Measurements from ENCODE around the gene KLK14. TPM values are rescaled to one million over a fixed set of nuclear protein-coding genes. Genes with fewer than 3 reads are reported as not detected.

The KLK14 gene
- total RNA-seq, 1 experiment from 2014 or later: 0.76 TPM

DNA sequence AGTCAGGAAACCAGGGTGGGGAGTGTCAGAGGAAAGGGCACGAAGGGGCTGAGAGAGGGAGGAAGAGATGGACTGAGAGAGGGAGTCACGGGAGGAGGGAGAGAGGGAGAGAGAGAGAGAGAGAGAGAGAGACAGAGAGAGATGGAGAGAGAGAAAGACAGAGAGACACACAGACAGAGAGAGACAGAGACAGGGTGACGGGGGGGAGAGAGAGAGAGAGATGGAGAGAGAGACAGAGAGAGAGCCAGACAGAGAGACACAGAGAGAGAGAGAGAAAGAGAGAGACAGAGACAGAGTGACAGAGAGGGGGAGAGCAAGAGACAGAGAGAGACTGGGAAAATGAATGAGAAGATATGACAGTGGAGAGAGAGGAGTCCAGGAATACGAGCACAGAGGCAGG is 494 bp upstream of the KLK14 start:
- H3K9me2 ChIP-seq (ENCODE audit: insufficient read depth): no peaks in the 10 kb centered on the region
- H3K36me3 ChIP-seq (ENCODE audit: control insufficient read depth in 1 of 2, insufficient read depth in 2 of 2, low read length in 2 of 2): no peaks in the 10 kb centered on the region
- H4K20me1 ChIP-seq (ENCODE audit: insufficient read depth): no peaks in the 10 kb centered on the region
- POLR2A ChIA-PET: no interaction called here
- no peak overlapping the region for H3K27ac ChIP-seq (ENCODE audit: low read depth, low read length)
- H3K27me3 ChIP-seq (ENCODE audit: insufficient read depth, low read length): no peaks in the 10 kb centered on the region
- no TSS peak for BruUV-seq (replicated peaks)
- H3K4me2 ChIP-seq (ENCODE audit: low read length): no peak overlapping the region
- ATAC-seq (no peak), DNase-seq (ENCODE audit: low read depth, low spot score) (no peak)
- H3K9me3 ChIP-seq (ENCODE audit: control insufficient read depth in 1 of 2, insufficient read depth in 1 of 2, low read depth in 1 of 2, low read length in 2 of 2): no peaks in the 10 kb centered on the region
- no peak overlapping the region for H2AFZ ChIP-seq (ENCODE audit: low read depth, low read length, poor library complexity, severe bottlenecking)
- CTCF ChIA-PET: no interaction called here
- intact Hi-C loops (cut with micrococcal nuclease): no loop called here
- no peaks in the 10 kb centered on the region for H3K79me2 ChIP-seq (ENCODE audit: insufficient read depth, low read length)
- no peak overlapping the region for H3K4me3 ChIP-seq (replicated peaks in 1 of 2; ENCODE audit: low read depth in 1 of 2, low read length in 2 of 2)
- RAD21 ChIA-PET (ENCODE audit: low non-redundant PET in 1 of 2, low total read pairs in 2 of 2, uncharacterized antibody in 2 of 2, unreplicated experiment in 2 of 2): no interaction called here
- H3K9ac ChIP-seq (ENCODE audit: low read length): no peak overlapping the region
- TF ChIP-seq EZH2phosphoT487 (IDR thresholded peaks at IDR 0.05; ENCODE audit: borderline replicate concordance): no peak
- TF ChIP-seq SP1 (IDR thresholded peaks at IDR 0.05; ENCODE audit: low read depth): no peak
- TF ChIP-seq POLR2A (IDR thresholded peaks at IDR 0.05; ENCODE audit: borderline replicate concordance, extremely low read depth, insufficient read depth, insufficient read length): no peak
- TF ChIP-seq, protein P1, sequence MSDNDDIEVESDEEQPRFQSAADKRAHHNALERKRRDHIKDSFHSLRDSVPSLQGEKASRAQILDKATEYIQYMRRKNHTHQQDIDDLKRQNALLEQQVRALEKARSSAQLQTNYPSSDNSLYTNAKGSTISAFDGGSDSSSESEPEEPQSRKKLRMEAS (IDR thresholded peaks at IDR 0.05): no peak
- no peak for TF ChIP-seq SIN3A (IDR thresholded peaks at IDR 0.05; ENCODE audit: low read depth)
- TF ChIP-seq CBX3 (IDR thresholded peaks at IDR 0.05; ENCODE audit: low read depth): no peak
- TF ChIP-seq ZFX (IDR thresholded peaks at IDR 0.05): no peak
- TF ChIP-seq, protein P2, sequence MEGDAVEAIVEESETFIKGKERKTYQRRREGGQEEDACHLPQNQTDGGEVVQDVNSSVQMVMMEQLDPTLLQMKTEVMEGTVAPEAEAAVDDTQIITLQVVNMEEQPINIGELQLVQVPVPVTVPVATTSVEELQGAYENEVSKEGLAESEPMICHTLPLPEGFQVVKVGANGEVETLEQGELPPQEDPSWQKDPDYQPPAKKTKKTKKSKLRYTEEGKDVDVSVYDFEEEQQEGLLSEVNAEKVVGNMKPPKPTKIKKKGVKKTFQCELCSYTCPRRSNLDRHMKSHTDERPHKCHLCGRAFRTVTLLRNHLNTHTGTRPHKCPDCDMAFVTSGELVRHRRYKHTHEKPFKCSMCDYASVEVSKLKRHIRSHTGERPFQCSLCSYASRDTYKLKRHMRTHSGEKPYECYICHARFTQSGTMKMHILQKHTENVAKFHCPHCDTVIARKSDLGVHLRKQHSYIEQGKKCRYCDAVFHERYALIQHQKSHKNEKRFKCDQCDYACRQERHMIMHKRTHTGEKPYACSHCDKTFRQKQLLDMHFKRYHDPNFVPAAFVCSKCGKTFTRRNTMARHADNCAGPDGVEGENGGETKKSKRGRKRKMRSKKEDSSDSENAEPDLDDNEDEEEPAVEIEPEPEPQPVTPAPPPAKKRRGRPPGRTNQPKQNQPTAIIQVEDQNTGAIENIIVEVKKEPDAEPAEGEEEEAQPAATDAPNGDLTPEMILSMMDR (IDR thresholded peaks at IDR 0.05 in 2 of 3, conservative IDR thresholded peaks at IDR 0.05 in 1 of 3; ENCODE audit: borderline replicate concordance in 1 of 3, insufficient read depth in 1 of 3, low read depth in 2 of 3, low read length in 2 of 3): no peak
- TF ChIP-seq POLR2AphosphoS5 (IDR thresholded peaks at IDR 0.05; ENCODE audit: low read depth, low read length): no peak
- no peak for TF ChIP-seq YY1 (IDR thresholded peaks at IDR 0.05; ENCODE audit: extremely low read depth, insufficient replicate concordance, low read depth, low read length)
- no peak for TF ChIP-seq FOSL1 (IDR thresholded peaks at IDR 0.05; ENCODE audit: low read depth)
- H3K4me1 ChIP-seq (ENCODE audit: control insufficient read depth in 1 of 2, insufficient read depth in 2 of 2, low read length in 2 of 2): no peaks in the 10 kb centered on the region

Data from HCT116 (cell line).